ENCODE measurements around the gene ZC3HAV1.

GRCh38 chr7:139038691-139039090, 70.8 kb downstream of the ZC3HAV1 start:
- TF ChIP-seq POLR2A (IDR thresholded peaks at IDR 0.05) = no peak
- no peak for TF ChIP-seq CTCF (IDR thresholded peaks at IDR 0.05)
